ENCODE results near the gene GHR. TPM values are rescaled to one million over a fixed set of nuclear protein-coding genes. Genes with fewer than 3 reads are reported as not detected.
"Not testable (repeated sequence)": the region's sequence is repeated elsewhere in the genome, so short reads cannot be mapped to it uniquely, and the experiment has no call there.

Gene GHR
- total and polyA plus RNA-seq, 4 experiments from 2014 or later: not detected

DNA sequence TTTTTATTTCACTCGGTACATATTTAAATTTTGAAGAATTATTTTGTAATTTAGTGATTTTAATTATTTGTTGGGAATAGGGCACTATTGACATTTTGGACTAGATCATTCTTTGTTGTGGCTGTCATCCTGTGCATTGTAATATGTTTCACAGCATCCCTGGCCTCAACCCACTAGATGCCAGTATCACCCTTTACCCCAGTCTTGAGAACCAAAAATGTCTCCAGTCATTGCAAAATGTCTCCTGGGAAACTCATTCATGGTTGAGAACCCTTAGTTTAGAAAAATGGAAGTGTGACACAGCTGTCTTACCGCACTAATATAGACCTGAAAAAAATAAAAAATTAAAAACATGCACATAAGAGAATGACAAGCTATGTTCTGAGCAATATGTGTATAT is 245.0 kb downstream of the GHR start:
- Mint-ChIP-seq H3K4me1 (no peaks in the 10 kb centered on the region), H3K9me3 (peaks cover 0 to 14% (median 3%) of the 10 kb centered on the region in 8 donors), H3K27me3 (peaks cover 2% of the 10 kb centered on the region in 2 donors), H3K27ac (no peak overlapping the region), H3K4me3 (no peak overlapping the region), H3K36me3 (no peaks in the 10 kb centered on the region)
- ChIA-PET POLR2A (ENCODE audit: partially characterized antibody) (no interaction called here), CTCF (ENCODE audit: partially characterized antibody) (interaction anchor here (1.1 to 1.5 kb wide), 2 partner anchors 12 to 97 kb away, joined by 3 to 4 read pairs; no protein-coding TSS in a partner anchor)
- no peaks in the 10 kb centered on the region for H3K9me3 ChIP-seq (ENCODE audit: control insufficient read depth in 1 of 2, low read length in 2 of 2)
- no peak overlapping the region for H3K4me3 ChIP-seq (ENCODE audit: low read length in 2 of 2)
- intact Hi-C loops (cut with micrococcal nuclease): no loop called here
- H3K27me3 ChIP-seq (ENCODE audit: insufficient read depth, low read length): no peaks in the 10 kb centered on the region
- no peak overlapping the region for H3K27ac ChIP-seq (ENCODE audit: low read depth, low read length)
- no peaks in the 10 kb centered on the region for H3K4me1 ChIP-seq (ENCODE audit: insufficient read depth, low read length)
- H3K36me3 ChIP-seq (ENCODE audit: insufficient read depth, low read length): no peaks in the 10 kb centered on the region
- no peak for DNase-seq

DNA sequence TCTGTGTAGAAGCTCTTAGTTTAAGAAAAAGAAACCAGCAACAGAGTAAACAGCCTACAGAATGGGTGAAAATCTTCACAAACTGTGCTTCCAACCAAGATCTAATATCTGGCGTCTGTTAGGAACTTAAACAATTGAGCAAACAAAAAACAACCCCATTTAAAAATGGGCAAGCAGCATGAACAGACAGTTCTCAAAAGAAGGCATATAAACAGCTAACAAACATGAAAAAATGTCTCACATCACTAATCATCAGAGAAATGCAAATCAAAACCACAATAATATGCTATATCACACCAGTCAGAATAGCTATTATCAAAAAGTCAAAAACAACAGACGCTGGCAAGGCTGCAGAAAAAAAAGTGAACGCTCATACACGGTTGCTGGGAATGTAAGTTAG is 249.7 kb downstream of the GHR start:
- H3K27ac Mint-ChIP-seq: no peak overlapping the region
- Histone ChIP-seq H3K4me3 (ENCODE audit: low read length in 2 of 2) (no peak overlapping the region), H3K27ac (ENCODE audit: low read depth, low read length) (no peak overlapping the region), H3K9me3 (ENCODE audit: control insufficient read depth in 1 of 2, low read length in 2 of 2) (no peaks in the 10 kb centered on the region), H3K4me1 (ENCODE audit: insufficient read depth, low read length) (no peaks in the 10 kb centered on the region), H3K27me3 (ENCODE audit: insufficient read depth, low read length) (no peaks in the 10 kb centered on the region), H3K36me3 (ENCODE audit: insufficient read depth, low read length) (no peaks in the 10 kb centered on the region)
- H3K36me3 Mint-ChIP-seq: no peaks in the 10 kb centered on the region
- H3K9me3 Mint-ChIP-seq: peaks cover 0 to 14% (median 2%) of the 10 kb centered on the region in 8 donors
- no peak for DNase-seq
- ChIA-PET CTCF (ENCODE audit: partially characterized antibody) (interaction anchor here (1.6 kb wide), 1 partner anchor 90 kb away, joined by 3 read pairs; no protein-coding TSS in a partner anchor), POLR2A (ENCODE audit: partially characterized antibody) (no interaction called here)
- no peak overlapping the region for H3K4me3 Mint-ChIP-seq
- H3K27me3 Mint-ChIP-seq: peaks cover 0 to 2% of the 10 kb centered on the region in 2 donors
- intact Hi-C loops (cut with micrococcal nuclease): no loop called here
- H3K4me1 Mint-ChIP-seq: peaks cover 0 to 4% (median 3%) of the 10 kb centered on the region in 4 donors

DNA sequence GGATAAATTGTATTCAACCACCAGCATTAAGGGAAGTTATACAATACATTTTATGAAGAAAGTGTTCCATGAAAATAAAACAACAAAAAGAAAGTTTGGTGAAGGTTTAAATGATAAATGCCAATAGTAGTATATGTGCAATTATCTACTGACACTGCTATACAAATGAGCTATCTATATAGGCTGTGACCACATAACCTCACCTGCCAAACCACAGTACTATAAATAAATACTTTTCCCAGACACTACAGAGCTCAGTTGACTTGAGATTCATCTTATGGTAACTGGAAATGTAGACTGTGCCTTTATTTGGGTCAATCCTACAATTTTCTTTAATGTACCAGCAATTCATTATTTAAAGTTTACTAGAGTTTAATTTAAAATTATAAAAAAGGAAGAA is 252.4 kb downstream of the GHR start:
- no peak for DNase-seq
- Histone ChIP-seq H3K4me3 (ENCODE audit: low read length in 2 of 2) (no peak overlapping the region), H3K9me3 (ENCODE audit: control insufficient read depth in 1 of 2, low read length in 2 of 2) (no peaks in the 10 kb centered on the region), H3K4me1 (ENCODE audit: insufficient read depth, low read length) (no peaks in the 10 kb centered on the region), H3K36me3 (ENCODE audit: insufficient read depth, low read length) (no peaks in the 10 kb centered on the region), H3K27ac (ENCODE audit: low read depth, low read length) (no peak overlapping the region), H3K27me3 (ENCODE audit: insufficient read depth, low read length) (no peaks in the 10 kb centered on the region)
- Mint-ChIP-seq H3K9me3 (peaks cover 0 to 14% (median 2%) of the 10 kb centered on the region in 8 donors), H3K27ac (no peak overlapping the region), H3K27me3 (peaks cover 0 to 2% of the 10 kb centered on the region in 2 donors), H3K4me1 (peaks cover 0 to 4% (median 3%) of the 10 kb centered on the region in 4 donors), H3K36me3 (no peaks in the 10 kb centered on the region), H3K4me3 (no peak overlapping the region)
- intact Hi-C loops (cut with micrococcal nuclease): no loop called here
- POLR2A ChIA-PET (ENCODE audit: partially characterized antibody): no interaction called here
- CTCF ChIA-PET (ENCODE audit: partially characterized antibody): no interaction called here

DNA sequence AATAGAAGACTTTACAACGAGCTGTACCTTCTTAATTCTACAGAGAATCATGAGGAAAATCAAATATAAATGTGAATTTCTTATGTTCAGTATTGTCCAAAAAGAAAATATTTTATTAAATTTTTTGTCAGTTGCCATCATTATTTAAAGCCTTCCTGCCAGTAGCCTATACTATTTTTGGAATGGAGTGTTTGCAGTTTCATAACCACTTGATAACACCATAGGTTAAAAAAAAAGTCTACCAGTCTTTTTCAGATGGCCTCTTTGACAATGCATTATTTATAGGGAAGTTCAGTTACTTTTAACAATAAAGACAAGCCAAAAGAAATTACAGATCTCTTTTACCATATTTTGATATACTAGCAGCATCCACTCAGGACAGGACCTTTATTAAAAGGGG is 253.1 kb downstream of the GHR start:
- ChIA-PET POLR2A (ENCODE audit: partially characterized antibody) (no interaction called here), CTCF (ENCODE audit: partially characterized antibody) (interaction anchor here (1.8 kb wide), 1 partner anchor 20 kb away, joined by 4 read pairs; no protein-coding TSS in a partner anchor)
- intact Hi-C loops (cut with micrococcal nuclease): no loop called here
- H3K27ac Mint-ChIP-seq: no peak overlapping the region
- DNase-seq: no peak
- Histone ChIP-seq H3K4me3 (ENCODE audit: low read length in 2 of 2) (no peak overlapping the region), H3K36me3 (ENCODE audit: insufficient read depth, low read length) (no peaks in the 10 kb centered on the region), H3K27me3 (ENCODE audit: insufficient read depth, low read length) (no peaks in the 10 kb centered on the region), H3K9me3 (ENCODE audit: control insufficient read depth in 1 of 2, low read length in 2 of 2) (no peaks in the 10 kb centered on the region), H3K4me1 (ENCODE audit: insufficient read depth, low read length) (no peaks in the 10 kb centered on the region), H3K27ac (ENCODE audit: low read depth, low read length) (no peak overlapping the region)
- peaks cover 0 to 2% of the 10 kb centered on the region in 2 donors for H3K27me3 Mint-ChIP-seq
- peaks cover 0 to 17% (median 2%) of the 10 kb centered on the region in 8 donors for H3K9me3 Mint-ChIP-seq
- H3K36me3 Mint-ChIP-seq: no peaks in the 10 kb centered on the region
- peaks cover 0 to 4% (median 3%) of the 10 kb centered on the region in 4 donors for H3K4me1 Mint-ChIP-seq
- H3K4me3 Mint-ChIP-seq: no peak overlapping the region

DNA sequence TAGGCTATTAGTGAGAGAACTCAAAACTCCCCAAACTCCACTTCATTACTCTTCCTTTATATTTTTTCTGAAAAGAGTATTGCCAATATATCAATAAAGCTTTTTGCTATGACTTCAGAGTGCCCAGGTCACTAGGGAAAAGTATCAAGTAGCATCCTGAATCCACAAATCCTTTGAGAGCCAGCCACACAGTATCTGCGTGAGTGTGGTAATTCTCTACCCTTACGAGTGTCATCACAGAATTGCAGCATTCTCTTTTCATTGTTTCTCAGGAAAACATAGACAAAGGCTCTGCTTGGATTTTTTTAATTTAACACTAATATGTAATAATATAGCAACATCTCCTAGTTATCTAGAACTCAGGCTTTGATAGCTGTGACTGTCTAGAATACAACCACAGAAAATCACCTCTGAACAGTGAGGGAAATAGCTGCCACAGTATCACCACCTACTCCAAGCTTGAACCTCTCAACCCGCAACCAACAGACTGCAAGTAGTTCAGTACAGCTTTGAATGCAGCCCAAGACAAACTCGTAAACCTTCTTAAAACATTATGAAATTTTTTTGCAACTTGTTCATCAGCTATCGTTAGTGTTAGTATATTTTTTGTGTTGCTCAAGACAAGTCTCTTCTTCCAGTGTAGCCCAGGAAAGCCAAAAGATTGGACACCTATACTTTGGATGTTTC is 254.1 kb downstream of the GHR start:
- POLR2A ChIA-PET (ENCODE audit: partially characterized antibody): no interaction called here
- H3K4me3 Mint-ChIP-seq: no peak overlapping the region
- peaks cover 0 to 2% of the 10 kb centered on the region in 2 donors for H3K27me3 Mint-ChIP-seq
- intact Hi-C loops (cut with micrococcal nuclease): no loop called here
- Histone ChIP-seq H3K9me3 (ENCODE audit: control insufficient read depth in 1 of 2, low read length in 2 of 2) (no peaks in the 10 kb centered on the region), H3K4me1 (ENCODE audit: insufficient read depth, low read length) (no peaks in the 10 kb centered on the region), H3K4me3 (ENCODE audit: low read length in 2 of 2) (no peak overlapping the region), H3K27me3 (ENCODE audit: insufficient read depth, low read length) (no peaks in the 10 kb centered on the region), H3K36me3 (ENCODE audit: insufficient read depth, low read length) (no peaks in the 10 kb centered on the region), H3K27ac (ENCODE audit: low read depth, low read length) (no peak overlapping the region)
- no peak overlapping the region for H3K27ac Mint-ChIP-seq
- peaks cover 0 to 4% (median 3%) of the 10 kb centered on the region in 4 donors for H3K4me1 Mint-ChIP-seq
- no peaks in the 10 kb centered on the region for H3K36me3 Mint-ChIP-seq
- no peak for DNase-seq
- H3K9me3 Mint-ChIP-seq: peaks cover 0 to 15% (median 3%) of the 10 kb centered on the region in 8 donors
- CTCF ChIA-PET (ENCODE audit: partially characterized antibody): interaction anchor here (0.9 to 1.8 kb wide), 2 partner anchors 21 to 52 kb away, joined by 3 to 4 read pairs; no protein-coding TSS in a partner anchor

DNA sequence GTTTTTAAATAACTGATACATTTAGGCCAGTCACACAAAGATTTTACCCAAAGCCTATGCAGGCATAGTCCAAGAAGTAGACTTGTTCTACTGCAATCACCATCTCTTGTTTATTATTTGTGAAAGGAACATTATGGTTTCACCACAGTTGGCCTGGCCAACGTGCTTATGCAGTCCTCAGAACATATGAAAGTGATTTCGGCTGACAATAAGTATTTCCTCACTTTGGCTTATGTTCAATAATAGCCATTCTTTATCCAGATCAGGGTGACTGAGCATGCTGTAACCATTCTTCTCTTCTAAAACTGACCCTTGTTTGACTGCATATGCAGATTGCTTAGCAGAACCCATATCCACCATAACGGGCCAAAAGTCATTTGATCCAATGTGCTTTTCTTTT is 256.8 kb downstream of the GHR start:
- H3K4me3 ChIP-seq (ENCODE audit: low read length in 2 of 2): no peak overlapping the region
- POLR2A ChIA-PET (ENCODE audit: partially characterized antibody): no interaction called here

DNA sequence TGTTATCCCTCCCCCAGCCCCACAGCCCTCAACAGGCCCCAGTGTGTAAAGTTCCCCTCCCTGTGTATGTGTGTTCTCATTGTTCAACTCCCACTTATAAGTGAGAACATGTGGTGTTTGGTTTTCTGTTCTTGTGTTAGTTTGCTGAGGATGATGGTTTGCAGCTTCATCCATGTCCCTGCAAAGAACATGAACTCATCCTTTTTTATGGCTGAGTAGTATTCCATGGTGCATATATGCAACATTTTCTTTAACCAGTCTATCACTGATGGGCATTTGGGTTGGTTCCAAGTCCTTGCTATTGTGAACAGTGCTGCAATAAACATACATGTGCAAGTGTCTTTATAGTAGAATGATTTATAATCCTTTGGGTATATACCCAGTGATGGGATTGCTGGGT is 261.8 kb downstream of the GHR start:
- CTCF ChIA-PET (ENCODE audit: partially characterized antibody); H3K9me3 ChIP-seq (ENCODE audit: control insufficient read depth in 1 of 2, low read length in 2 of 2); POLR2A ChIA-PET (ENCODE audit: partially characterized antibody); H3K4me1 ChIP-seq (ENCODE audit: insufficient read depth, low read length); intact Hi-C loops (cut with micrococcal nuclease); H3K4me3 ChIP-seq (ENCODE audit: low read length in 2 of 2); H3K27me3 Mint-ChIP-seq; H3K36me3 Mint-ChIP-seq; H3K36me3 ChIP-seq (ENCODE audit: insufficient read depth, low read length); H3K4me1 Mint-ChIP-seq; DNase-seq; H3K27ac Mint-ChIP-seq; H3K4me3 Mint-ChIP-seq; H3K27ac ChIP-seq (ENCODE audit: low read depth, low read length); H3K27me3 ChIP-seq (ENCODE audit: insufficient read depth, low read length): not testable (repeated sequence)
- peaks cover 1 to 22% (median 8%) of the 10 kb centered on the region in 8 donors for H3K9me3 Mint-ChIP-seq

More for the DNA sequence above, 256.8 kb downstream of the GHR start:
- no peaks in the 10 kb centered on the region for H3K27me3 ChIP-seq (ENCODE audit: insufficient read depth, low read length)
- Mint-ChIP-seq H3K36me3 (no peaks in the 10 kb centered on the region), H3K4me1 (peaks cover 0 to 4% (median 3%) of the 10 kb centered on the region in 4 donors), H3K4me3 (no peak overlapping the region), H3K9me3 (peaks cover 0 to 22% (median 6%) of the 10 kb centered on the region in 8 donors), H3K27me3 (no peaks in the 10 kb centered on the region), H3K27ac (no peak overlapping the region)
- no peaks in the 10 kb centered on the region for H3K9me3 ChIP-seq (ENCODE audit: control insufficient read depth in 1 of 2, low read length in 2 of 2)
- no peaks in the 10 kb centered on the region for H3K4me1 ChIP-seq (ENCODE audit: insufficient read depth, low read length)
- no peak overlapping the region for H3K27ac ChIP-seq (ENCODE audit: low read depth, low read length)
- H3K36me3 ChIP-seq (ENCODE audit: insufficient read depth, low read length): no peaks in the 10 kb centered on the region
- intact Hi-C loops (cut with micrococcal nuclease): no loop called here
- DNase-seq: no peak
- CTCF ChIA-PET (ENCODE audit: partially characterized antibody): no interaction called here

Data from CD4-positive, alpha-beta memory T cell (primary cell).